MG63 (cell line): ENCODE measurements around the gene MTREX. TPM values are rescaled to one million over a fixed set of nuclear protein-coding genes. Genes with fewer than 3 reads are reported as not detected.

Experiments
- DNase-seq: peaks from one replicate; pipeline ENCODE4 v3.0.0-alpha.2; 2020
- H3K27me3 ChIP-seq: fragments of 250-450 bp; sonication (Bioruptor Pico); 2 replicates; pipeline ENCODE4 v1.5.1; 2020; ENCODE audit warnings: mild to moderate bottlenecking, moderate library complexity
- H3K36me3 ChIP-seq: fragments of 250-450 bp; sonication (Bioruptor Pico); 2 replicates; pipeline ENCODE4 v1.5.1; 2020; ENCODE audit warnings: mild to moderate bottlenecking, moderate library complexity
- H3K4me3 ChIP-seq: fragments of 250-450 bp; sonication (Bioruptor Pico); 2 replicates; pipeline ENCODE4 v1.5.1; 2020; ENCODE audit warnings: mild to moderate bottlenecking, moderate library complexity
- H3K9me3 ChIP-seq: fragments of 250-450 bp; sonication (Bioruptor Pico); 2 replicates; pipeline ENCODE4 v1.5.1; 2020; ENCODE audit warnings: mild to moderate bottlenecking, moderate library complexity
- total RNA-seq: library from RNA; depleted of rRNA; stranded (reverse); fragments of >200 nt; shearing (Covaris generic); gene quantifications from 2 replicates; pipeline ENCODE4 v1.2.3, GENCODE V29; 2014; ENCODE audit warnings: low replicate concordance

The MTREX gene
- total RNA-seq, 1 experiment from 2014 or later, result 73.7 TPM

DNA sequence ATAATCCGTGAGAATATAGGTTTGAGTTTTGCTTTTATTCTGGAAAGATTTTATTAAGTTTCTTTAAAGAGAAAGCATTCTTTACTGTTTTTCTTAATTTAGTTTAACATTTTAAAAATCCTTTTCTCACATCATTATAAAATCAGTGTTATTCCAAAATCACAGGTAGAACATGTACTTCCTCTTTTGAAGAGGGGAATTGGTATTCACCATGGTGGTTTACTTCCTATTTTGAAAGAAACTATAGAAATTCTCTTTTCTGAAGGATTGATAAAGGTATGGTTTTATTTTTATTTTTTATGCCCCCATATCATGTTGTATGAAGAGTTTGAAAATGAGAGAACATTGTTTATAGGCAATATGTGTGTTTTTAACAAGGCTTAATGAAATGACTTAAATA is 43.0 kb downstream of the MTREX start:
- peaks cover 74% of the 10 kb centered on the region for H3K36me3 ChIP-seq
- no peaks in the 10 kb centered on the region for H3K27me3 ChIP-seq
- H3K4me3 ChIP-seq, result no peak overlapping the region
- no peaks in the 10 kb centered on the region for H3K9me3 ChIP-seq
- DNase-seq, result no peak

DNA sequence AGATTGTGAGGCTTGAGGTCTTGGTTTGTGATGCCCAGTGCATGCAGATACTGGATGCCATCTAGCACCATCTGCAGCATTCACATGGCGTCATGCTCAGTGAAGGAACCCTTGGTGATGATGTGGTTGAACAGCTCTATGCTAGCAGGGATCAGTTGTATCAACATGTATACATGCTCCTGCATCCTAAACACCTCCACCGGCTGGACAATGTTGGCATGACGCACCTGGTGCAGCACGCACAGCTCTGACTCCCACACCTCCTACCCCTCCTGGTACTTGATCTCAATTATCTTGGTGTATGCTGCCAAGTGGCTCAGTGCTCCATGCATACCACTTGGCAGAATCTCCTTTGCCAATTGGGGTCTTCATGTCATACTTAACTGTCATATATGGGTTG is 49.1 kb downstream of the MTREX start:
- Histone ChIP-seq H3K4me3 (no peak overlapping the region), H3K36me3 (peaks cover 63% of the 10 kb centered on the region), H3K27me3 (no peaks in the 10 kb centered on the region), H3K9me3 (no peaks in the 10 kb centered on the region)
- DNase-seq, result no peak

- H3K27me3 ChIP-seq, result no peaks in the 10 kb centered on the region
- DNase-seq, result no peak
- peaks cover 58% of the 10 kb centered on the region for H3K36me3 ChIP-seq
- H3K9me3 ChIP-seq, result no peaks in the 10 kb centered on the region
- H3K4me3 ChIP-seq, result no peak overlapping the region
Observed at GRCh38 chr5:55360190-55360589, 52.4 kb downstream of the MTREX start.

DNA sequence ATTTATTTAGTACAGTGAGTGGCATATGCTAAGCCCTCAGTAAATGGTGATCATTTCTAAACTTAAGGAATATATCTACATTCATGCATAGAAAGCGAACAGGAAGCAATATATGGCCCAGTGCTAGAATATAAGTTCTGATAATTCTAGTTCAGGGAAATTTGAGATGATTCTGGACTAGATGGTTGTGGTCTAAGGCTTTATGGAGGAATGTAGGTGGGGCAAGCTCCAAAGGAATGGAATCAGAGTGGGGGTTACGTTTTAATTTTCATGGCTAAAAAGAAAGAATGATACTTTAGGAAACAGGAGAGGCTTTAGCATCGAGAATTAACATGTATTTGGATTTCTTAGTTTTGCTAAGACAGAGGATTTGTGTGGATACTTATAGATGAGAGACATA is 56.1 kb downstream of the MTREX start:
- DNase-seq, result no peak
- Histone ChIP-seq H3K27me3 (no peaks in the 10 kb centered on the region), H3K4me3 (no peak overlapping the region), H3K36me3 (peaks cover 62% of the 10 kb centered on the region), H3K9me3 (no peaks in the 10 kb centered on the region)

GRCh38 chr5:55364537-55365055 is 56.8 kb downstream of the MTREX start:
- DNase-seq, result no peak
- no peaks in the 10 kb centered on the region for H3K27me3 ChIP-seq
- peaks cover 55% of the 10 kb centered on the region for H3K36me3 ChIP-seq
- no peaks in the 10 kb centered on the region for H3K9me3 ChIP-seq
- H3K4me3 ChIP-seq, result no peak overlapping the region

DNA sequence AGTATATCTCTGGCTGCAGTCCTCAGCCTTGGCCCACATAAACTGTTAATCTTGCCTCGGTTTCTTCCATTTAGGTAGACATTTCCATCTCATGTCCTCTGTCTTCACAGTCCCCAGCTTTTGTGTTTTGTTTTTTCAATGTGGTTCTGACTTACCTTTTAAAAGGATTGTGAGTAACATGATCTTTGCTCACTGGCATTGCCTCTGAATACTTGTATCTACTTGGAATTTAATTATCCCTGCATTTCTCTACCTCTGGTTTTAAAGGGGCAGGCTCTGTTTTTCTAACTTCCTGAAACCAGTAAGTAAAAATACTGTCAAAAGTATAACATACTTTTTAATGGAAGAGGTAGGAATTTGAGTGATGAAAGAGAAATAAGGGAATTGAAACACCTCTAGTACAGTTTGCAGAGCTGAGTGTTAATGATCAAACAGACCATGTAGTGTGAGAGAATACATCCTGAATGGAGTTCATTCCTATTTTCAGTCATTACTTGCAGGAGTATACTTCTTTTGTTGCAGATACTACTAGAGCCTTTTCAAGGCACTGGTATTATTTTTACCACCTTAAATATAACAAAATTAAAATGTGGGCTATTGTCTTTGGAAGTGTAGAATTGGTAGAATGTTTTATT is 62.6 kb downstream of the MTREX start:
- no peak for DNase-seq
- H3K4me3 ChIP-seq, result no peak overlapping the region
- no peaks in the 10 kb centered on the region for H3K9me3 ChIP-seq
- H3K36me3 ChIP-seq, result peaks cover 63% of the 10 kb centered on the region
- H3K27me3 ChIP-seq, result no peaks in the 10 kb centered on the region

DNA sequence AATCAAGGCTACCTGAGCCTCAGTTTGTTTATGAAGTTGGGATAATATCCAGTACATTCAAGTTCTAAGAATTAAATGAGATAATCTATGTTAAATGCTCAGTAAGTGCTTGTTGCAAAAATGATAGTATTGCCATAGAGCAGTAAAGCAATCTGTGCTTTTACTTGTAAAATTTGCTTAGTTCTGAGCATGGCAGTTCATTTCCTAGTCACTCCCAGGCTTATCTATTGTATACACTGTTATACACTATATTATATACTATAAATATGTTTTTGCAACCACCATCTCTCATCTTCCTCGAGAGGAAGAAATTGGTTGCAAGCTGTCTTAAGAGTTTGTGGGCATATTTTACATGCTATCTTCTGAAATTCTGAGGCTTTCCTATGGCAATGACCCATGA is 63.4 kb downstream of the MTREX start:
- Histone ChIP-seq H3K4me3 (no peak overlapping the region), H3K9me3 (no peaks in the 10 kb centered on the region), H3K36me3 (peaks cover 62% of the 10 kb centered on the region), H3K27me3 (no peaks in the 10 kb centered on the region)
- no peak for DNase-seq

DNA sequence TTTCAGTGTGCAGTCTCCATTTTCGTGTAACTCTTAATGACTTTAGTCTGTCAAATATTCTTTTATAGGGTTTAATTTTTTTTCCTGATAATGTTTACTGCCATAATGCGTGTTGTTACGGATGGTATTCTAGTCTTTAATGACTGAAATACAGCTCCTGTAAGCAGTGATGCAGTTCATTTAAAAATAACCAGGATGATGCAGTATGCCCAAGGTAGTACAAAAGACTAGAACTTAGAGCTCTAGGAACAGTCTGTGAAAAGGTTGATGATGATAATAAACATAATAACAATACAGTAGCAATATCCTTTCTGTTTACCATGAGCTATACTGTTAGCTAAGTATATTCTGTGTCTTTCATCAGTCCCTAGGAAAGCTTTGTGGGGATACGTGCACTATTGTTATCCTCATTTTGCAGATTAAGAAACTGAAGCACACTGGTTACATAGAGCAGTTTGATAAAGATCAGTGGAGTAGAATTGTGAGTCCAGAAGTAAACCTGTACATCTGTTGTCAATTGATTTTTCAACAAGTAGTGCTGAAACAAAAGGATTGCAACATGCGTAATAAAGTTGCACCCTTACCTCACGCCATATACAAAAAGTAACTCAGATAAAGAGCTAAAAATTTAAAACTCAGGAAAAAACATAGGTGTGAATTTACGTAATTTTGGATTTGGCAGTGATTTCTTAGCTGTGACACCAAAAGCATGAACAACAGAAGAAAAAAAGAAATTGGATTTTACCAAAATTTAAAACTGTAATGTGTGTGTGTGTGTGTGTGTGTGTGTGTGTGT is 64.5 kb downstream of the MTREX start:
- Histone ChIP-seq H3K9me3 (no peaks in the 10 kb centered on the region), H3K4me3 (no peak overlapping the region), H3K36me3 (peaks cover 56% of the 10 kb centered on the region), H3K27me3 (no peaks in the 10 kb centered on the region)
- DNase-seq, result no peak

- peaks cover 2% of the 10 kb centered on the region; the same call in 1 of the 2 replicates for H3K9me3 ChIP-seq
- no peak overlapping the region for H3K4me3 ChIP-seq
- DNase-seq, result no peak
- peaks cover 67% of the 10 kb centered on the region for H3K36me3 ChIP-seq
- H3K27me3 ChIP-seq, result no peaks in the 10 kb centered on the region
Observed at GRCh38 chr5:55377810-55378209, 70.0 kb downstream of the MTREX start.

DNA sequence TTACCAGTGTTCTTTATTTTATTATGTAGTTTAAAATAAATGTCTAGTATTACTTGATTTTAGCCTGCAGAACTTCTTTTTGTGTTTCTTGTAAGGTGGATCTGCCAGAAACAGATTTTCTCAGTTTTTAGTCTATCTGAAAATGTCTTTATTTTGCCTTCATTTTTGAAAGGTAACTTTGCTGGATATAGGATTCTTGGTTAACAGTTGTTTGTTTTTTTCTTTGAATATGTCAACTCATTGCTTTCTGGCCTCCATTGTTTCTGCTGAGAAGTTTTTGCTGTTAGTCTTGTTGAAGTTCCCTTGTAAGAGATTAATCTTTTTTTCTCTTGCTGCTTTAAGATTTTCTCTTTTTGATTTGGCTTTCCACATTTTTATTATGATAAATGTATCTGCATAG is 75.5 kb downstream of the MTREX start:
- H3K4me3 ChIP-seq, result no peak overlapping the region

DNA sequence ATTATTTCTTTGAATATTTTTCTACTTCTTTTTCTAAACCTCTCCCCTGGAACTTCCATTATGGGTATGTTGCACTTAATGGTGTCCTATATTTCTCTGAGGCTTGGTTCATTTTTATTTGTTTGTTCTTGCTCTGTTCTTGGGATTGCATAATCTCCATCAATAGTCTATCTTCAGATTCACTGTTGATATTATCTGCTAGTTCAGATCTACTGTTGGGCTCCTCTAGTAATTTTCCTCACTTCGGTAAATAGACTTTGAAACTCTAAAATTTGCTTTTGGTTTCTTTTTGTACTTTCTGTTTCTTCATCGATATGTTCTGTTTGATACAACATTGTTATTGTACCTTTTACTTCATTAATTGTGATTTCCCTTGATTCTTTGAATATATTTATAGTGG is 76.3 kb downstream of the MTREX start:
- peaks cover 79% of the 10 kb centered on the region for H3K36me3 ChIP-seq
- DNase-seq, result no peak
- H3K4me3 ChIP-seq, result no peak overlapping the region
- peaks cover 4% of the 10 kb centered on the region for H3K9me3 ChIP-seq
- H3K27me3 ChIP-seq, result no peaks in the 10 kb centered on the region

More for the DNA sequence above, 75.5 kb downstream of the MTREX start:
- Histone ChIP-seq H3K27me3 (no peaks in the 10 kb centered on the region), H3K9me3 (peaks cover 4% of the 10 kb centered on the region), H3K36me3 (peaks cover 78% of the 10 kb centered on the region)
- no peak for DNase-seq

- Histone ChIP-seq H3K9me3 (peaks cover 4% of the 10 kb centered on the region), H3K27me3 (no peaks in the 10 kb centered on the region), H3K4me3 (no peak overlapping the region), H3K36me3 (peaks cover 70% of the 10 kb centered on the region)
- no peak for DNase-seq
Observed at GRCh38 chr5:55385227-55385626, 77.4 kb downstream of the MTREX start.

- H3K9me3 ChIP-seq, result peaks cover 4% of the 10 kb centered on the region
- no peaks in the 10 kb centered on the region for H3K27me3 ChIP-seq
- no peak overlapping the region for H3K4me3 ChIP-seq
- no peak for DNase-seq
- H3K36me3 ChIP-seq, result peaks cover 71% of the 10 kb centered on the region
Observed at GRCh38 chr5:55385846-55386245, 78.1 kb downstream of the MTREX start.

- no peaks in the 10 kb centered on the region for H3K27me3 ChIP-seq
- H3K9me3 ChIP-seq, result peaks cover 4% of the 10 kb centered on the region
- DNase-seq, result no peak
- peaks cover 71% of the 10 kb centered on the region for H3K36me3 ChIP-seq
- H3K4me3 ChIP-seq, result no peak overlapping the region
Observed at GRCh38 chr5:55386356-55386755, 78.6 kb downstream of the MTREX start.

DNA sequence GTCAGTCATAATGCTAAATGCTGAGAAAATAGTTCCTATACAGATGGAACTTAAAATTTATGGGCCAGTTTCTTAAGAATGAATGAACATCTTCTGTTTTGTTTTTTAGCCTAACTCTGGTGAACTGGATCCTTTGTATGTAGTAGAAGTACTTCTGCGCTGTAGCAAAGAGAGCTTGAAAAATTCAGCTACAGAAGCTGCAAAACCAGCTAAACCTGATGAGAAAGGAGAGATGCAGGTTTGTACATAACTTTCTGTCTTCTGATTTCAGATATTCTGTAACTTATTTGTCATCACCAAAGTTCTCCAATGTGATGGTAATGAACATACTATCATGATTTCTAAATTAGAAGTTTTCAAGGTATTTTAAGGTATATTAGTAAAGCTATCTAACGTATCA is 80.1 kb downstream of the MTREX start:
- peaks cover 2% of the 10 kb centered on the region for H3K9me3 ChIP-seq
- no peak overlapping the region for H3K4me3 ChIP-seq
- no peaks in the 10 kb centered on the region for H3K27me3 ChIP-seq
- DNase-seq, result no peak
- H3K36me3 ChIP-seq, result peaks cover 69% of the 10 kb centered on the region

- Histone ChIP-seq H3K4me3 (no peak overlapping the region), H3K36me3 (peaks cover 55% of the 10 kb centered on the region), H3K27me3 (no peaks in the 10 kb centered on the region), H3K9me3 (no peaks in the 10 kb centered on the region)
- no peak for DNase-seq
Observed at GRCh38 chr5:55391707-55392106, 83.9 kb downstream of the MTREX start.

DNA sequence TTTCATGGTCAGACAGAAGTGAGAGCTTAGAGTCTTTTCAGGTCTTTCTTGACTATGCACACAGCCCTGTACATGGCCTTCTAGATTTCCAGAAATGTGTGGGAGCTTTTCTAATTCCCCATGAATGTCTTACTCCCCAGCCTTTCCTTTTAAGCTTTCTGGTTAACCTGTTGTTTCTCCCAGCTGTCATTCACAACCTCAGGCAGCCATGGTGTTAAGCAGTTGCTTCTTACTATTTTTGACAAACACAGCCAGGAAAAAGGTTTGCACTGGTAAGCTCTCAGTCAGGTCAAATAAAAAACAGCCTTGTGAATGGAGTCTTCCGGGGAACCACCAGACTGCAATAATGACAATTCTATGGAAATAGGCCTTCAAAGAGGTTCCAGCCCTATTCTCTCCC is 84.9 kb downstream of the MTREX start:
- H3K27me3 ChIP-seq, result no peaks in the 10 kb centered on the region
- peaks cover 58% of the 10 kb centered on the region for H3K36me3 ChIP-seq
- DNase-seq, result no peak
- H3K4me3 ChIP-seq, result no peak overlapping the region
- no peaks in the 10 kb centered on the region for H3K9me3 ChIP-seq
